ENCODE results near the gene SLC38A2. TPM values are rescaled to one million over a fixed set of nuclear protein-coding genes. Genes with fewer than 3 reads are reported as not detected.

Gene SLC38A2
- total RNA-seq, 2 experiments from 2014 or later = 70.5 to 93.5 TPM

GRCh38 chr12:46351886-46352650 lies 20.5 kb downstream of the SLC38A2 start:
- H3K79me2 ChIP-seq (ENCODE audit: insufficient read depth, low read depth, low read length) = no peaks in the 10 kb centered on the region

GRCh38 chr12:46351138-46351537 lies 21.4 kb downstream of the SLC38A2 start:
- ChIA-PET POLR2A (interaction anchor here (0.5 kb wide), 1 partner anchor 25 kb away, joined by 3 read pairs; no protein-coding TSS in a partner anchor), CTCF (ENCODE audit: unreplicated experiment) (no interaction called here)
- Histone ChIP-seq H4K20me1 (ENCODE audit: insufficient read depth, low read length) (no peaks in the 10 kb centered on the region), H2AFZ (ENCODE audit: low read length) (no peak overlapping the region), H3K4me1 (ENCODE audit: insufficient read depth, low read length, poor library complexity, severe bottlenecking) (no peaks in the 10 kb centered on the region), H3K79me2 (ENCODE audit: insufficient read depth, low read depth, low read length) (no peaks in the 10 kb centered on the region), H3K4me2 (ENCODE audit: low read length) (no peak overlapping the region), H3K27ac (ENCODE audit: low read depth, low read length, poor library complexity, severe bottlenecking) (no peak overlapping the region), H3K36me3 (ENCODE audit: insufficient read depth, low read length) (no peaks in the 10 kb centered on the region), H3K9me3 (ENCODE audit: low read length) (no peaks in the 10 kb centered on the region), H3K9me2 (ENCODE audit: insufficient read depth, low read length) (no peaks in the 10 kb centered on the region), H3K4me3 (ENCODE audit: low read depth, low read length, poor library complexity, severe bottlenecking) (no peak overlapping the region)
- intact Hi-C loops (cut with micrococcal nuclease; ENCODE audit: unreplicated experiment) = loop anchor here (10.0 kb wide), 1 partner anchor 304 kb away; no protein-coding TSS in a partner anchor
- BruUV-seq (replicated peaks) = no TSS peak
- no peak for TF ChIP-seq CTCF (conservative IDR thresholded peaks at IDR 0.05; ENCODE audit: low read length)
- TF ChIP-seq EZH2phosphoT487 (IDR thresholded peaks at IDR 0.05; ENCODE audit: borderline replicate concordance, low read depth, low read length) = no peak
- DNase-seq (ENCODE audit: low spot score) = no peak

More at GRCh38 chr12:46351886-46352650, 20.5 kb downstream of the SLC38A2 start:
- ChIA-PET CTCF (ENCODE audit: unreplicated experiment) (no interaction called here), POLR2A (interaction anchor here (0.8 kb wide), 1 partner anchor 10 kb away, joined by 3 read pairs; no protein-coding TSS in a partner anchor)
- H3K4me3 ChIP-seq (ENCODE audit: low read depth, low read length, poor library complexity, severe bottlenecking) = no peak overlapping the region
- no peaks in the 10 kb centered on the region for H4K20me1 ChIP-seq (ENCODE audit: insufficient read depth, low read length)
- H3K36me3 ChIP-seq (ENCODE audit: insufficient read depth, low read length) = no peaks in the 10 kb centered on the region
- no peak for DNase-seq (ENCODE audit: low spot score)
- no peak overlapping the region for H3K4me2 ChIP-seq (ENCODE audit: low read length)
- no TSS peak for BruUV-seq (replicated peaks)
- intact Hi-C loops (cut with micrococcal nuclease; ENCODE audit: unreplicated experiment) = loop anchor here (10.0 kb wide), 1 partner anchor 303 kb away; no protein-coding TSS in a partner anchor
- H3K9me3 ChIP-seq (ENCODE audit: low read length) = no peaks in the 10 kb centered on the region
- TF ChIP-seq EZH2phosphoT487 (IDR thresholded peaks at IDR 0.05; ENCODE audit: borderline replicate concordance, low read depth, low read length) (no peak), CTCF (conservative IDR thresholded peaks at IDR 0.05; ENCODE audit: low read length) (no peak)
- H2AFZ ChIP-seq (ENCODE audit: low read length) = no peak overlapping the region
- no peaks in the 10 kb centered on the region for H3K4me1 ChIP-seq (ENCODE audit: insufficient read depth, low read length, poor library complexity, severe bottlenecking)
- H3K27ac ChIP-seq (ENCODE audit: low read depth, low read length, poor library complexity, severe bottlenecking) = no peak overlapping the region
- H3K9me2 ChIP-seq (ENCODE audit: insufficient read depth, low read length) = no peaks in the 10 kb centered on the region

DNA sequence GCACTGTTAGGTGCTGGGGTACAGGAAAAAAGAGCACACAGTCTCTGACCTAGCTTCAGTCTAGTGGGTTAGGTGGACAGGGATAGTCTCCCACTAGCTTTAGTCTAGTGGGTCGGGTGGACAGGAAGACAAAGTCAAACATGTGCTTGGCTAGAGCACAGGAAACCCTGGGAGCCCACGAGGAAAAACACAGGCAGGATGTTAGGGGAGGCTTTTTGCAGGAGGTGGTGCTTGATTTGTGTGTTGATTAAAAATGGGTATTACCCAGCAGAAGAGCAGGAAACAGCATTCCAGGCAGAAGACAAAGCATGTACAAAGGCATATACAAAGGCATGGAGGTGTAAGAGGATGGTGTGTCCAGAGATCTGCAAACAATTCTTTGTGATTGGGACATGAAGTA lies 23.3 kb downstream of the SLC38A2 start:
- Histone ChIP-seq H3K4me2 (ENCODE audit: low read length) (no peak overlapping the region), H3K4me1 (ENCODE audit: insufficient read depth, low read length, poor library complexity, severe bottlenecking) (no peaks in the 10 kb centered on the region), H3K9me2 (ENCODE audit: insufficient read depth, low read length) (no peaks in the 10 kb centered on the region), H3K9me3 (ENCODE audit: low read length) (no peaks in the 10 kb centered on the region), H3K27ac (ENCODE audit: low read depth, low read length, poor library complexity, severe bottlenecking) (no peak overlapping the region), H3K36me3 (ENCODE audit: insufficient read depth, low read length) (no peaks in the 10 kb centered on the region), H2AFZ (ENCODE audit: low read length) (no peak overlapping the region), H3K79me2 (ENCODE audit: insufficient read depth, low read depth, low read length) (no peaks in the 10 kb centered on the region), H3K4me3 (ENCODE audit: low read depth, low read length, poor library complexity, severe bottlenecking) (no peak overlapping the region), H4K20me1 (ENCODE audit: insufficient read depth, low read length) (no peaks in the 10 kb centered on the region)
- TF ChIP-seq EZH2phosphoT487 (IDR thresholded peaks at IDR 0.05; ENCODE audit: borderline replicate concordance, low read depth, low read length) (no peak), CTCF (conservative IDR thresholded peaks at IDR 0.05; ENCODE audit: low read length) (no peak)
- ChIA-PET CTCF (ENCODE audit: unreplicated experiment) (no interaction called here), POLR2A (no interaction called here)
- DNase-seq (ENCODE audit: low spot score) = no peak
- intact Hi-C loops (cut with micrococcal nuclease; ENCODE audit: unreplicated experiment) = no loop called here
- no TSS peak for BruUV-seq (replicated peaks)
